ENCODE results near the gene SFTPB. TPM values are rescaled to one million over a fixed set of nuclear protein-coding genes. Genes with fewer than 3 reads are reported as not detected.

SFTPB gene
- total RNA-seq, 1 experiment from 2014 or later: not detected

- peaks cover 9% of the 10 kb centered on the region; the same call in 1 of the 2 replicates for H3K4me1 ChIP-seq
- H3K9me3 ChIP-seq (replicated peaks): no peaks in the 10 kb centered on the region
- no peak overlapping the region for H3K27ac ChIP-seq
- H3K27me3 ChIP-seq: no peaks in the 10 kb centered on the region
- no peak for DNase-seq
- H3K4me3 ChIP-seq: no peak overlapping the region
- H3K36me3 ChIP-seq: no peaks in the 10 kb centered on the region
Observed at GRCh38 chr2:85706599-85707296, 38.7 kb upstream of the SFTPB start.

GRCh38 chr2:85706063-85706462, 38.1 kb upstream of the SFTPB start:
- H3K27me3 ChIP-seq: no peaks in the 10 kb centered on the region
- H3K27ac ChIP-seq: no peak overlapping the region
- H3K9me3 ChIP-seq (replicated peaks): no peaks in the 10 kb centered on the region
- H3K4me1 ChIP-seq: peaks cover 9% of the 10 kb centered on the region; the same call in 1 of the 2 replicates
- H3K36me3 ChIP-seq: no peaks in the 10 kb centered on the region
- H3K4me3 ChIP-seq: no peak overlapping the region
- no peak for DNase-seq

GRCh38 chr2:85705680-85706039, 37.7 kb upstream of the SFTPB start:
- Histone ChIP-seq H3K9me3 (replicated peaks) (no peaks in the 10 kb centered on the region), H3K27ac (no peak overlapping the region)
- peak in 1 of 2 experiments; percentile 43 for DNase-seq

GRCh38 chr2:85704800-85705679, 37.0 kb upstream of the SFTPB start:
- Histone ChIP-seq H3K36me3 (no peaks in the 10 kb centered on the region), H3K4me3 (no peak overlapping the region), H3K27ac (no peak overlapping the region), H3K27me3 (no peaks in the 10 kb centered on the region), H3K4me1 (peaks cover 9% of the 10 kb centered on the region; the same call in 1 of the 2 replicates), H3K9me3 (replicated peaks) (no peaks in the 10 kb centered on the region)
- no peak for DNase-seq

More at GRCh38 chr2:85705680-85706039, 37.7 kb upstream of the SFTPB start:
- no peaks in the 10 kb centered on the region for H3K27me3 ChIP-seq
- H3K36me3 ChIP-seq: no peaks in the 10 kb centered on the region
- peaks cover 9% of the 10 kb centered on the region; the same call in 1 of the 2 replicates for H3K4me1 ChIP-seq
- H3K4me3 ChIP-seq: no peak overlapping the region

- Histone ChIP-seq H3K27me3 (no peaks in the 10 kb centered on the region), H3K36me3 (no peaks in the 10 kb centered on the region), H3K4me1 (peaks cover 9% of the 10 kb centered on the region; the same call in 1 of the 2 replicates), H3K27ac (no peak overlapping the region), H3K4me3 (no peak overlapping the region), H3K9me3 (replicated peaks) (no peaks in the 10 kb centered on the region)
- DNase-seq: no peak
Observed at GRCh38 chr2:85704038-85704437, 36.0 kb upstream of the SFTPB start.

- peaks cover 9% of the 10 kb centered on the region; the same call in 1 of the 2 replicates for H3K4me1 ChIP-seq
- H3K4me3 ChIP-seq: no peak overlapping the region
- no peaks in the 10 kb centered on the region for H3K27me3 ChIP-seq
- DNase-seq: no peak
- no peaks in the 10 kb centered on the region for H3K36me3 ChIP-seq
- no peaks in the 10 kb centered on the region for H3K9me3 ChIP-seq (replicated peaks)
- H3K27ac ChIP-seq: no peak overlapping the region
Observed at GRCh38 chr2:85703329-85703728, 35.3 kb upstream of the SFTPB start.

- Histone ChIP-seq H3K4me3 (no peak overlapping the region), H3K4me1 (peaks cover 9% of the 10 kb centered on the region; the same call in 1 of the 2 replicates), H3K9me3 (replicated peaks) (no peaks in the 10 kb centered on the region), H3K36me3 (no peaks in the 10 kb centered on the region), H3K27ac (no peak overlapping the region), H3K27me3 (0 out of 2 replicates have a peak, but pooled peaks cover 1% of the 10 kb centered on the region)
- no peak for DNase-seq
Observed at GRCh38 chr2:85702800-85703199, 34.8 kb upstream of the SFTPB start.

- Histone ChIP-seq H3K4me1 (peaks cover 9% of the 10 kb centered on the region; the same call in 1 of the 2 replicates), H3K36me3 (no peaks in the 10 kb centered on the region), H3K9me3 (replicated peaks) (no peaks in the 10 kb centered on the region), H3K27me3 (0 out of 2 replicates have a peak, but pooled peaks cover 4% of the 10 kb centered on the region), H3K27ac (no peak overlapping the region), H3K4me3 (no peak overlapping the region)
- no peak for DNase-seq
Observed at GRCh38 chr2:85702172-85702571, 34.2 kb upstream of the SFTPB start.

GRCh38 chr2:85699325-85699724, 31.3 kb upstream of the SFTPB start:
- peaks cover 5% of the 10 kb centered on the region; the same call in 1 of the 2 replicates for H3K4me1 ChIP-seq
- no peaks in the 10 kb centered on the region for H3K9me3 ChIP-seq (replicated peaks)
- peak in 1 of 2 experiments; percentile 59 for DNase-seq
- H3K4me3 ChIP-seq: no peak overlapping the region
- H3K36me3 ChIP-seq: no peaks in the 10 kb centered on the region
- no peak overlapping the region for H3K27ac ChIP-seq
- H3K27me3 ChIP-seq: 0 out of 2 replicates have a peak, but pooled peaks cover 7% of the 10 kb centered on the region

- Histone ChIP-seq H3K27ac (no peak overlapping the region), H3K4me3 (no peak overlapping the region), H3K4me1 (peaks cover 5% of the 10 kb centered on the region; the same call in 1 of the 2 replicates), H3K9me3 (replicated peaks) (no peaks in the 10 kb centered on the region), H3K36me3 (no peaks in the 10 kb centered on the region), H3K27me3 (0 out of 2 replicates have a peak, but pooled peaks cover 7% of the 10 kb centered on the region)
- DNase-seq: no peak
Observed at GRCh38 chr2:85698880-85699254, 30.9 kb upstream of the SFTPB start.

- no peak overlapping the region for H3K27ac ChIP-seq
- peak overlapping the region; percentile 7; the same call in 1 of the 2 replicates for H3K4me3 ChIP-seq
- no peak for DNase-seq
- 0 out of 2 replicates have a peak, but pooled peaks cover 7% of the 10 kb centered on the region for H3K27me3 ChIP-seq
- H3K4me1 ChIP-seq: peaks cover 5% of the 10 kb centered on the region; the same call in 1 of the 2 replicates
- H3K9me3 ChIP-seq (replicated peaks): no peaks in the 10 kb centered on the region
- H3K36me3 ChIP-seq: no peaks in the 10 kb centered on the region
Observed at GRCh38 chr2:85698184-85698879, 30.3 kb upstream of the SFTPB start.

- 0 out of 2 replicates have a peak, but pooled peaks cover 7% of the 10 kb centered on the region for H3K27me3 ChIP-seq
- DNase-seq: no peak
- peaks cover 5% of the 10 kb centered on the region; the same call in 1 of the 2 replicates for H3K4me1 ChIP-seq
- H3K27ac ChIP-seq: no peak overlapping the region
- H3K9me3 ChIP-seq (replicated peaks): no peaks in the 10 kb centered on the region
- H3K4me3 ChIP-seq: no peak overlapping the region
- no peaks in the 10 kb centered on the region for H3K36me3 ChIP-seq
Observed at GRCh38 chr2:85697716-85698115, 29.7 kb upstream of the SFTPB start.

GRCh38 chr2:85697096-85697495, 29.1 kb upstream of the SFTPB start:
- Histone ChIP-seq H3K36me3 (no peaks in the 10 kb centered on the region), H3K9me3 (replicated peaks) (no peaks in the 10 kb centered on the region), H3K27me3 (0 out of 2 replicates have a peak, but pooled peaks cover 7% of the 10 kb centered on the region), H3K4me1 (peaks cover 3% of the 10 kb centered on the region; the same call in 1 of the 2 replicates), H3K4me3 (no peak overlapping the region), H3K27ac (no peak overlapping the region)
- DNase-seq: no peak
